Hepatocyte (in vitro differentiated cells): ENCODE results near the gene SPINT2. TPM values are rescaled to one million over a fixed set of nuclear protein-coding genes. Genes with fewer than 3 reads are reported as not detected.
A peak's percentile ranks its signal among the peaks of the same experiment; 100 is the strongest.

Source experiments
- DNase-seq: peaks from one replicate; pipeline ENCODE4 v3.0.0-alpha.2; 2016; ENCODE audit warnings: low spot score
- H2AFZ ChIP-seq: fragments of 200-600 bp; sonication (generic); 2 replicates; pipeline ENCODE4 v1.6.0; 2016; ENCODE audit warnings: antibody characterized with exemption, mild to moderate bottlenecking
- H3K27ac ChIP-seq: fragments of 200-600 bp; sonication (generic); 2 replicates; pipeline ENCODE4 v1.5.1; 2016; ENCODE audit warnings: mild to moderate bottlenecking
- H3K27me3 ChIP-seq: fragments of 200-600 bp; sonication (generic); 2 replicates; pipeline ENCODE4 v1.6.1; 2016
- H3K36me3 ChIP-seq: fragments of 200-600 bp; sonication (generic); replicated peaks from 2 replicates; pipeline ENCODE4 v1.5.1; 2016; ENCODE audit warnings: low read depth; ENCODE audit not compliant: insufficient read depth
- H3K4me1 ChIP-seq: fragments of 200-600 bp; sonication (generic); 2 replicates; pipeline ENCODE4 v1.5.1; 2016; ENCODE audit warnings: mild to moderate bottlenecking, moderate library complexity; ENCODE audit not compliant: insufficient read depth
- H3K4me2 ChIP-seq: fragments of 200-600 bp; sonication (generic); 2 replicates; pipeline ENCODE4 v1.6.0; 2016
- H3K4me3 ChIP-seq: fragments of 200-600 bp; sonication (generic); 2 replicates; pipeline ENCODE4 v1.5.1; 2016; ENCODE audit warnings: mild to moderate bottlenecking
- H3K79me2 ChIP-seq: fragments of 200-600 bp; sonication (generic); 2 replicates; pipeline ENCODE4 v1.6.0; 2017; ENCODE audit warnings: mild to moderate bottlenecking
- H3K9me2 ChIP-seq: fragments of 200-600 bp; sonication (generic); replicated peaks from 2 replicates; pipeline ENCODE4 v1.6.0; 2017; ENCODE audit warnings: mild to moderate bottlenecking; ENCODE audit not compliant: insufficient read depth
- H3K9me3 ChIP-seq: fragments of 200-600 bp; sonication (generic); 2 replicates; pipeline ENCODE4 v1.5.1; 2016; ENCODE audit warnings: low read depth, mild to moderate bottlenecking
- H4K20me1 ChIP-seq: fragments of 200-600 bp; sonication (generic); 2 replicates; pipeline ENCODE4 v1.6.0; 2016; ENCODE audit warnings: mild to moderate bottlenecking; ENCODE audit not compliant: insufficient read depth, poor library complexity, severe bottlenecking
- EZH2 ChIP-seq: fragments of 200-600 bp; sonication (generic); IDR thresholded peaks from 2 replicates; pipeline ENCODE4 v1.6.1; 2016; ENCODE audit warnings: antibody characterized with exemption, mild to moderate bottlenecking, borderline replicate concordance
- EZH2phosphoT487 ChIP-seq: fragments of 200-600 bp; sonication (generic); IDR thresholded peaks from one replicate; pipeline ENCODE4 v1.6.1; 2018; ENCODE audit warnings: antibody characterized with exemption, mild to moderate bottlenecking, low read depth, moderate library complexity; ENCODE audit not compliant: unreplicated experiment, severe bottlenecking
- WGBS: methylation state at CpG from one replicate; pipeline ENCODE4 v1.1.6; 2016; ENCODE audit warnings: low lambda C conversion rate; ENCODE audit errors: missing lambda C conversion rate; 5-methylcytosine and 5-hydroxymethylcytosine counted together
- polyA plus RNA-seq: library from polyadenylated mRNA; unstranded; fragments of >200 nt; fragmentation: Nextera tagmentation; extraction: Ambion mirVana; gene quantifications from 2 replicates; pipeline ENCODE4 v1.2.1, GENCODE V29; 2016
- total RNA-seq: library from RNA; depleted of rRNA; stranded (reverse); fragments of >200 nt; gene quantifications from 2 replicates; pipeline ENCODE4 v1.2.3, GENCODE V29; 2014
- TF ChIP-seq, protein P1 (sequence below): fragments of 200-600 bp; sonication (generic); IDR thresholded peaks from 2 replicates; pipeline ENCODE4 v1.5.1; 2016; ENCODE audit warnings: antibody characterized with exemption, mild to moderate bottlenecking; ENCODE audit not compliant: poor library complexity

The SPINT2 gene
- total and polyA plus RNA-seq, 2 experiments from 2014 or later = 508 to 834 TPM

DNA sequence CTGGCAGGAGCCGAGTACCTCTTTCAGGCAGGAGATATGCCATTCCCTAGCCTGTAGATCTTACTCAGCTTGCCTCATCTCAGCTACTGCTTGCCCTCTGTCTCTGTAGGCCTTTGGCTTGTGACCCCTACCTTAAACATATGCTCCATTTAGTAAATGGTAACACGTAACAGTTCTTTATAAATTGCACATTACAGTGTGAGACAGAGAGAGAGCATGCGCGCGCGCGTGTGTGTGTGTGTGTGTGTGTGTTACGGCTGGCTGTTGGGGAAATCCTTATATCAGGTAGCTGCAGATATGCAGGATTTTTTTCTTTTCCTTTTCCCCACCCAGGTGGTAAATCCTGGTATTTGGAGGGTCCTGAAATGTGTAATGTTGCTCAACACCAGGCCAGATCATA lies 4.2 kb downstream of the SPINT2 start:
- Histone ChIP-seq H4K20me1 (peaks cover 53% of the 10 kb centered on the region), H3K4me1 (peaks cover 30% of the 10 kb centered on the region), H2AFZ (no peak overlapping the region), H3K79me2 (peaks cover 83% of the 10 kb centered on the region), H3K4me2 (peak overlapping the region; percentile 80), H3K4me3 (no peak overlapping the region), H3K27ac (peak overlapping the region; percentile 94), H3K27me3 (no peaks in the 10 kb centered on the region), H3K9me3 (no peaks in the 10 kb centered on the region), H3K9me2 (no peaks in the 10 kb centered on the region), H3K36me3 (no peaks in the 10 kb centered on the region)
- DNase-seq = peak; percentile 23
- WGBS = 77% methylated on average over 8 of the region's 8 CpGs
- TF ChIP-seq EZH2 (no peak), EZH2phosphoT487 (no peak)
- TF ChIP-seq, protein P1, sequence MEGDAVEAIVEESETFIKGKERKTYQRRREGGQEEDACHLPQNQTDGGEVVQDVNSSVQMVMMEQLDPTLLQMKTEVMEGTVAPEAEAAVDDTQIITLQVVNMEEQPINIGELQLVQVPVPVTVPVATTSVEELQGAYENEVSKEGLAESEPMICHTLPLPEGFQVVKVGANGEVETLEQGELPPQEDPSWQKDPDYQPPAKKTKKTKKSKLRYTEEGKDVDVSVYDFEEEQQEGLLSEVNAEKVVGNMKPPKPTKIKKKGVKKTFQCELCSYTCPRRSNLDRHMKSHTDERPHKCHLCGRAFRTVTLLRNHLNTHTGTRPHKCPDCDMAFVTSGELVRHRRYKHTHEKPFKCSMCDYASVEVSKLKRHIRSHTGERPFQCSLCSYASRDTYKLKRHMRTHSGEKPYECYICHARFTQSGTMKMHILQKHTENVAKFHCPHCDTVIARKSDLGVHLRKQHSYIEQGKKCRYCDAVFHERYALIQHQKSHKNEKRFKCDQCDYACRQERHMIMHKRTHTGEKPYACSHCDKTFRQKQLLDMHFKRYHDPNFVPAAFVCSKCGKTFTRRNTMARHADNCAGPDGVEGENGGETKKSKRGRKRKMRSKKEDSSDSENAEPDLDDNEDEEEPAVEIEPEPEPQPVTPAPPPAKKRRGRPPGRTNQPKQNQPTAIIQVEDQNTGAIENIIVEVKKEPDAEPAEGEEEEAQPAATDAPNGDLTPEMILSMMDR = no peak

DNA sequence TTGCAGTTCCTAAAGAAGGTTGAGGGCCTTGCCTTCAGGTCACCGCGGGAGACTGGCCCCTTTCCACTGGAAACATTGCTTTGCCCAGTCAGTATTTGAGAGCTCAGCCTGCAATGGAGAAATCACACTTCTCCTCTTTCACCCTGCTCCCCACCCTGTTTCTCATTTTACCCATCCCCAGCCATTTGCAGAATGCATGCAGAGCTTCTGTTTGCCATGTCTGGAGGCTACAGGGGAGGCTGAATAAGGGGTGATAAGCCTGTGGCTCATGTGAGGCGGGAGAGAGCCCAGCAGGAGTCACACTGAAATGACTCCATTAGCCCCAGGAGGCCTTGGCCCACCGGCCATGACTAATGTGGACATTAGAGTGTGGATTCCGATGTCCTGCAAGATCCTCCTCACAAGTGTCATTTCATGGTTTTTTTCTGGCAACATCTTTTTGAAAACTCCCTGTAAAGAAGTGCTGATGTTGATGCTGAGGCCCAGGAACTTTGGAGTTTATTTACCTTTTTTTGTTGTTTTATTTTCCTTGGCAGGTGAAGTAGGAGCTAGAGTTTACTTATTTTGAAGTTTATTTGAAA lies 6.3 kb downstream of the SPINT2 start:
- no peaks in the 10 kb centered on the region for H3K27me3 ChIP-seq
- H3K9me3 ChIP-seq = no peaks in the 10 kb centered on the region
- no peak overlapping the region for H2AFZ ChIP-seq
- H3K36me3 ChIP-seq = no peaks in the 10 kb centered on the region
- WGBS = 40% methylated on average over 5 of the region's 5 CpGs
- H3K4me3 ChIP-seq = no peak overlapping the region
- H3K9me2 ChIP-seq = no peaks in the 10 kb centered on the region
- peak overlapping the region; percentile 14 for H3K27ac ChIP-seq
- H3K4me1 ChIP-seq = peaks cover 27% of the 10 kb centered on the region
- H3K79me2 ChIP-seq = peaks cover 91% of the 10 kb centered on the region
- DNase-seq = no peak
- peak overlapping the region; percentile 16 for H3K4me2 ChIP-seq
- peaks cover 53% of the 10 kb centered on the region for H4K20me1 ChIP-seq
- TF ChIP-seq EZH2 (no peak), EZH2phosphoT487 (no peak)
- TF ChIP-seq, protein P1 = no peak

DNA sequence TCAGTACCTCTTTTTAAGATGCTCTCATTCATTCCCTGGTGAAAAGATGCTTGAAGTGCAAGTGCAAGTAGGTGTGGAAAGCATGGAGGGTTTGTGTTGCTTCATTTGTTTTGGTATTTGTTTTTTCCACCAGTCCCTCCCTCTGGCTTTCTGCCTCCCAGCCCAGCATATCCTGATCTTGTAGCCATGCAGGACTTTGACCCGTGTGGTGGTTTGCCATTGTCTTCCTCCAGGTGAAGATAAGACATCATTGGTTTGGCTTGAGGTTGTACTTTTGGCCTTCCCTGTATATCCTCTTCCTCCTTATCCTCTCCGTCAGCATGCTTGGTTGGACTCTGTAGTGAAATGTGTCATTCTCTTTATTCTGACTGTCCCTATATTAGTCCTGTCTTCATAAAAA lies 9.1 kb downstream of the SPINT2 start:
- DNase-seq = peak; percentile 59
- H3K4me3 ChIP-seq = no peak overlapping the region
- H3K4me2 ChIP-seq = peak overlapping the region; percentile 20
- peaks cover 52% of the 10 kb centered on the region for H4K20me1 ChIP-seq
- H3K27ac ChIP-seq = peak overlapping the region; percentile 63
- peaks cover 42% of the 10 kb centered on the region for H3K4me1 ChIP-seq
- H3K9me3 ChIP-seq = no peaks in the 10 kb centered on the region
- H3K36me3 ChIP-seq = no peaks in the 10 kb centered on the region
- no peaks in the 10 kb centered on the region for H3K9me2 ChIP-seq
- peaks cover 93% of the 10 kb centered on the region for H3K79me2 ChIP-seq
- H2AFZ ChIP-seq = no peak overlapping the region
- TF ChIP-seq, protein P1 = no peak
- TF ChIP-seq EZH2 = no peak
- TF ChIP-seq EZH2phosphoT487 = no peak
- no peaks in the 10 kb centered on the region for H3K27me3 ChIP-seq
- WGBS = 59% methylated on average over 2 of the region's 2 CpGs
